ENCODE results near the gene GBA2.

Gene GBA2

GRCh38 chr9:35763803-35764202 is 14.8 kb upstream of the GBA2 start:
- DNase-seq, result no peak

- no peak for DNase-seq
Measured at GRCh38 chr9:35763181-35763580, 14.2 kb upstream of the GBA2 start.

DNA sequence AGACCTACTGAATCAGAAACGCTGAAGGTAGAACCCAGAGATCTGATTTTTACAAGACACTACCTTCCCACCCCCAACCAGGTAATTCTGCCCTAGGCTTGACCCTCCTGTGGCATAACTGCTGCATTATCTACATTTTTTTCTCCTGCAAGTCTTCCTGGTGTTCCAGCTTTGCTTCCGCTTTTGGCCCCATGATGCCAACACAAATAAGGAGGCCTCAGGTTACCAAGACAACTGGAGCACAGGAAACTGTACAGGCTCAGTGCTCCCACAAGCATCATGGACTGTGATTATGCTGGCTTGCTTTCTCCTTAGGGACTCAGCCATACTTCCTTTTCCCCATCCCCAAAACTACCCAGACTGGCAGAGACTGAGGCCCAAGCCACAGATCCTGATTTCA is 11.6 kb upstream of the GBA2 start:
- DNase-seq, result no peak

DNA sequence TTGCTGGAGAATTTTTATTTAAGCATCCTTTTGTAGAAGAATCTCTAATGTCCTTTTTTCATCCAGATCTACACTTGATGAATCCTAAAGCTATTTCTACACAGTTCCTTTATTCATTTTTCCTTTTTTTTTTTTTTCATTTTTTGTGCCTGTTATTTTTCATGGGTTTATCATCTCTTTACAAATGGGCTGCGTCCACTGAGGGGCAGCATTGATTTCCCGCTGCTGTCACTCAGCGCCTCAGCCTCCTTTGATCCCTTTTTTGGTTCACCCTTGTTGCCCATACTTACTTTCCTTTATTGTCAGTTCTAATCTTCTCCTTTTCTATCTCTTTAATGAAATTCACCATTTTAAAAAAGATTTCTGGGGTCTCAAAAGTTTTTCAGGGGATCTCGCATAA is 10.8 kb upstream of the GBA2 start:
- DNase-seq, result no peak

- no peak for DNase-seq
Measured at GRCh38 chr9:35758475-35759050, 9.5 kb upstream of the GBA2 start.

GRCh38 chr9:35757892-35758275 is 8.9 kb upstream of the GBA2 start:
- DNase-seq, result no peak

GRCh38 chr9:35757226-35757891 is 8.3 kb upstream of the GBA2 start:
- DNase-seq, result no peak

GRCh38 chr9:35756275-35757225 is 7.5 kb upstream of the GBA2 start:
- DNase-seq, result peak; percentile 74 to 76

- DNase-seq, result no peak
Measured at GRCh38 chr9:35755071-35755470, 6.0 kb upstream of the GBA2 start.

DNA sequence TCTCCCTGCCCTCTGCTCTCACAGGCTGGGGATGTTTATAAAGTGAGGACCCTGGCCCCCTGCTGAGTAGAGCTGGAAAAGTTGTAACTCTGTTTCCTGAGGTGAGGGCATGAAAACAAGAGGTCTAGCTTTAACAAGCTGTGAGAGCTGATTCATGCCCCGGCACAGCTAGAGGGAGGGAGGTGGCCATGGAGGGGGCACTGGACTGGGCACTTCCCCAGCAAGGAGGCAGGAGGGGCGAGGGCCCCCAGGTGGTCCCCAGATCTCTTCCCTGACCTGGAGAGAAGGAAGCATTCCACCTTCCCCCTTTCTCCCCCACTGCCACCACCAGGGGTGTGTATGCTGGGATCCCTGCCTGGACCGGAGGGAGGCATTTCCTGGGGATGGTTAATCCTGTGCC is 5.2 kb upstream of the GBA2 start, which contains the start of gene MSMP:
MSMP (minus strand) TSS at position 13 of the 400 bp plus-strand sequence. CDS start 147 bp downstream, outside the sequence.
- DNase-seq, result no peak

GRCh38 chr9:35753466-35753865 is 4.4 kb upstream of the GBA2 start:
- no peak for DNase-seq

GRCh38 chr9:35750256-35750531 is 1.2 kb upstream of the GBA2 start:
- no peak for DNase-seq

DNA sequence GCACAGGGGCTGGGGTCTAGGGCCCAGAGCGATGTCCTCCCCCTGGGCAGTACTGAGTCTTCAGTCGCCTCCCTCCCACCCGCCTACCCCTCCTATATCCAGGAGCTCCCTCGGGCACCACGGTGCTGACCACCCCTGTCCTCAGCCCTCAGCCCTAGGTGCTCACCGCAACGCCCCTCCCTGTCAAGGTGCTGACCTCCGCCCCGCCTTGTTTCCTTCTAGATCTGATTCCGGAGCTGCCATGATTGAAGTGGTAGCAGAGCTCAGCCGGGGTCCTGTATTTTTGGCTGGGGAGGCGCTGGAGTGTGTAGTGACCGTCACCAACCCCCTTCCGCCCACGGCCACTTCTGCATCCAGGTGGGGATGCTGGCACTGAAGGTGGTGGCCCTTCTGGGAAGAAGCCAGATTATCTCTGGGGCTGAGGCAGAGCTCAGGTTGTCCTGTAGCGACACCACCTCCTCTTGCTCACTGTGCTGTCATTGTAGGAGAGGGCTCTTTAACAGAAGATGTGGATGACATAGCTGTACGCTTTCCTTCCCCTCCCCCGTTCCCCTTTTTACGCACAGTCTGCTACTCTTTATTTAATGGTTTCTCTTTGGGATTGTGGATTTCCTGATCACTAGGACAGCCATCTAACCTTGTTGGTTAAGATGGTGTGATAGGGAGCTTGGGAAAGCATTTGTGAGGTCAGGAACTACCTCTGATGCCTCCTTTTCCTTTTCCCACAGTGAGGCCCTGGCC is 657 bp upstream of the GBA2 start:
- peak; percentile 21 to 22 for DNase-seq

GRCh38 chr9:35748242-35748857 is 678 bp downstream of the GBA2 start:
- no peak for DNase-seq

- DNase-seq, result no peak
Measured at GRCh38 chr9:35746583-35746982, 2.4 kb downstream of the GBA2 start.

DNA sequence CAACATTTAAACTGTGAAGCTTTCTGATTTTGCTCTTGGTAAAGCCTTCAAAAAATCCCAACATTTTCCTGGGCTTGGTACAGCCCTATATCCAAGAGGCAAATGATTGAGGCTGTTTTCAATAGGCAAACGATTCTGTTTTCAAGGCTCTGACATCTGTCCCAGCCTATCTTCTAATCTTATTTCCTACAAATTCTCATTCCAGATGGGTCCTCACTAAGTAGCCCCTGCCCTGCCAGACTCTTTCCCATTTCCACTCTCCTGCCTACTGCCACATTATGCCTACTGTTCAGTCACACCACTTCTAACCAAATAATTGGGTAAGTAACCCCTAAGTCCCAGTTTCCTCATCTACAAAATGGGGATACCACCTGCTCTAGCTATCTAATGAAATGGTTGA is 3.5 kb downstream of the GBA2 start:
- DNase-seq, result no peak

GRCh38 chr9:35743880-35744518 is 5.0 kb downstream of the GBA2 start:
- DNase-seq, result no peak

DNA sequence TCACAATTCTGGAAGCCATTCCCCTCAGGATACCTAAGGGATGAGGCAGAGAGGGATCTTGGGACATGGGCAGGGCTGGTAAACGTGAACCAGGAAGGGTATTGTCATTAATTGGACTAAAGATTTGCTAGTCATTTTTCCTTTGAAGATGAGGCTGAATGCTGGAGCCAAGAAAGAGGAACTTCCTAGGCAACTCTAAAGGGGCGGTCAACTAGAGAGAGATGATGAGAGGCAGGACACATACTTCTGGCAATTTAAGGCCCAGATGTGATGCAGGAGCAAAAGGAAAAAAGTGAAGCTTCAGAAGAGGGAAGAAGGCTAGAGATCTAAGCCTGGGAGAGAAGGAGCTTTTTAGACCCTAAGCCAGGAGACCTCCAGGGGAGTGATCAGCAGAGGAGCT is 5.6 kb downstream of the GBA2 start:
- DNase-seq, result no peak

DNA sequence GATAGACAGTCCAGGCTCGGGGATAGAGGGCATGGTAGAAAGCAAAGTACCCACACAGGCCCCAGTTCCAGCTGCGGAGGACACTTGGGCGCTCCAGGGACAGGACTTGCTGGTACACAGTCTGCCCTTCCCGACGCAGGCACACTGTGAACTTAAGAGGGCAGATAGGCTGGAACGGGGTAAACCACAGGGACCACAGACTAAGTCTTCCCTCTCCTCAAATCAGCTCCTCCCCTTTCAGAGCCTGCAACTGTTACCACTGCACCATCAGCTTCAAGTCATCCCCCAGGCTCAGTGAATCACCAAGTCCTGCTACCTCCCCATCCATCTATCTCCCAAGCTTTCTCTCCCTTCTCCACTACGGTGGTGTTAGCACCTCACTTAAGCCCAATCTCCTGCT is 7.3 kb downstream of the GBA2 start:
- DNase-seq, result no peak

GRCh38 chr9:35740243-35740642 is 8.8 kb downstream of the GBA2 start:
- no peak for DNase-seq

- no peak for DNase-seq
Measured at GRCh38 chr9:35738924-35739323, 10.1 kb downstream of the GBA2 start.

DNA sequence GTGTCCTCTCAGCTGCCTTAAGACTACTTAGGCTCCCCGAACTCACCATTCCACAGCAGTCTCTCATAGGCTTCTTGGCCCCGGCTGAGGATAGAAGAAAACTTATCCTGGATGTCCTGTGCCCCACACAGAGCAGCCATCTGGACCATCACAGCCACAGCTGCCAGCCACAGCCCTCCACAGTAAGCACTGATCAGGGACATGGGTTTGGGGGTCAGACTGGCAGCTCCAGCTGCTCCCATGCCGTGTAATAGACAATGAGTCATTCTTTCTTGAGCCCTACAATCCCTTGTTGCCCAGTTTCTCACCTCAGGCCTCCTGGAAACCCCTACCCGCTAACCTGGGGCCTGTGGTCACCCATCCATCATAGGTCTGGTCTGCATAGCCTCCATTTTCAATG is 10.8 kb downstream of the GBA2 start:
- no peak for DNase-seq

All from activated CD4-positive, alpha-beta T cell treated with anti-CD3 and anti-CD28 coated beads, Interleukin-2, amount 50 U/mL, for 4 hours (primary cell).